K562 (cell line): ENCODE measurements around the gene IL1B. TPM values are rescaled to one million over a fixed set of nuclear protein-coding genes. Genes with fewer than 3 reads are reported as not detected.

Experiments
- GTF2B ChIP-seq: IDR thresholded peaks from 2 replicates; pipeline ENCODE4 v1.6.1; 2011; ENCODE audit not compliant: insufficient read length; ENCODE audit errors: extremely low read depth
- HCFC1 ChIP-seq: IDR thresholded peaks from 2 replicates; pipeline ENCODE4 v1.6.1; 2012; ENCODE audit warnings: low read depth, low read length, improper control_type of control experiment
- HEY1 ChIP-seq: fragments of 250-450 bp; sonication (Bioruptor Pico); IDR thresholded peaks from 2 replicates; pipeline ENCODE4 v1.5.0; 2020; ENCODE audit warnings: mild to moderate bottlenecking, moderate library complexity, borderline replicate concordance
- KHSRP ChIP-seq: fragments of 450-650 bp; IDR thresholded peaks from 2 replicates; pipeline ENCODE4 v1.6.1; 2017
- KLF10 ChIP-seq: fragments of 250-450 bp; sonication (Bioruptor Pico); IDR thresholded peaks from 2 replicates; pipeline ENCODE4 v1.6.1; 2021; ENCODE audit warnings: matching md5 sums
- L3MBTL2 ChIP-seq: fragments of 450-650 bp; IDR thresholded peaks from 2 replicates; pipeline ENCODE4 v1.6.1; 2016; ENCODE audit warnings: mild to moderate bottlenecking, moderate library complexity
- MCM3 ChIP-seq: fragments of 450-650 bp; IDR thresholded peaks from 2 replicates; pipeline ENCODE4 v1.6.1; 2016
- NR2C1 ChIP-seq, 2 experiments: fragments of 450-650 bp; IDR thresholded peaks; 2 replicates each; pipeline ENCODE4 v1.6.1; 2017; ENCODE audit warnings: mild to moderate bottlenecking in 2 of 2, antibody characterized with exemption in 1 of 2, inconsistent platforms in 1 of 2, missing compliant biosample characterization in 1 of 2, missing genetic modification characterization in 1 of 2
- POLR3G ChIP-seq: IDR thresholded peaks from 2 replicates; pipeline ENCODE4 v1.6.1; 2011; ENCODE audit not compliant: insufficient read length, insufficient replicate concordance; ENCODE audit errors: extremely low read depth
- SAP30 ChIP-seq: fragments of 200-600 bp; sonication (generic); IDR thresholded peaks from 2 replicates; pipeline ENCODE4 v1.6.1; 2012; ENCODE audit warnings: borderline replicate concordance, low read depth, mild to moderate bottlenecking, moderate library complexity, low read length, control low read depth, inconsistent platforms; ENCODE audit not compliant: insufficient read depth, poor library complexity, severe bottlenecking
- SETDB1 ChIP-seq: IDR thresholded peaks from one replicate; pipeline ENCODE4 v1.6.1; 2012; ENCODE audit warnings: low read length, control low read depth, inconsistent platforms
- SRSF1 ChIP-seq: fragments of 200-400 bp; formaldehyde crosslinking; IDR thresholded peaks from 2 replicates; pipeline ENCODE4 v1.6.1; 2017; ENCODE audit warnings: mild to moderate bottlenecking, low read depth, low read length, moderate library complexity
- STAT5A ChIP-seq: IDR thresholded peaks from 2 replicates; pipeline ENCODE4 v1.6.1; 2012; ENCODE audit warnings: low read length, inconsistent platforms, borderline replicate concordance
- YBX1 ChIP-seq: fragments of 450-650 bp; IDR thresholded peaks from 2 replicates; pipeline ENCODE4 v1.7.1; 2016; ENCODE audit warnings: mild to moderate bottlenecking
- ZBTB17 ChIP-seq: fragments of 450-650 bp; formaldehyde crosslinking; IDR thresholded peaks from 2 replicates; pipeline ENCODE4 v1.4.0; 2020; ENCODE audit warnings: mild to moderate bottlenecking
- ZBTB34 ChIP-seq: fragments of 250-450 bp; sonication (Bioruptor Pico); IDR thresholded peaks from 2 replicates; pipeline ENCODE4 v1.8.0; 2021; ENCODE audit warnings: mild to moderate bottlenecking, moderate library complexity
- ZBTB5 ChIP-seq: fragments of 450-650 bp; IDR thresholded peaks from 2 replicates; pipeline ENCODE4 v1.6.1; 2017; ENCODE audit warnings: antibody characterized with exemption
- ZNF134 ChIP-seq: fragments of 250-450 bp; sonication (Bioruptor Pico); conservative IDR thresholded peaks from 2 replicates; pipeline ENCODE4 v1.4.0; 2020
- ZNF146 ChIP-seq: IDR thresholded peaks from one replicate; pipeline ENCODE4 v1.6.1; 2018; ENCODE audit warnings: missing compliant biosample characterization; ENCODE audit not compliant: unreplicated experiment
- ZNF232 ChIP-seq: sonication (generic); formaldehyde crosslinking; IDR thresholded peaks from 2 replicates; pipeline ENCODE4 v1.8.0; 2022; ENCODE audit warnings: mild to moderate bottlenecking, missing genetic modification reagents
- ZNF561 ChIP-seq: fragments of 450-650 bp; formaldehyde crosslinking; conservative IDR thresholded peaks from 2 replicates; pipeline ENCODE4 v1.4.0; 2020; ENCODE audit warnings: mild to moderate bottlenecking, moderate library complexity
- polyA plus RNA-seq, 8 experiments: library from polyadenylated mRNA; depleted of rRNA in 4 of 8; stranded (reverse) in 5 of 8; unstranded in 3 of 8; fragments of >200 nt; fragmentation: Nextera tagmentation in 2 of 8; fragmentation: Illumina TruSeq in 1 of 8; extraction: Ambion mirVana in 2 of 8; extraction: Trizol in 1 of 8; gene quantifications; 2 replicates each; pipeline versions ENCODE4 v1.2.1 to v1.2.3, GENCODE V29; 2011 to 2014; ENCODE audit warnings: inconsistent platforms in 1 of 8, missing spikeins in 1 of 8
- total RNA-seq, 7 experiments: library from RNA; depleted of rRNA in 6 of 7; stranded (reverse); fragments of >200 nt in 6 of 7; fragmentation: Illumina TruSeq in 2 of 7; extraction: Trizol in 2 of 7; gene quantifications; 2 replicates each; pipeline versions ENCODE4 v1.2.1 to v1.2.3, GENCODE V29; 2011 to 2021; ENCODE audit warnings: low replicate concordance in 1 of 7

IL1B gene
- total and polyA plus RNA-seq, 9 of the 15 experiments (the other 6 are each of a cell fraction or from before 2014, with no cell fraction given) = 0.29 TPM; not detected in 8

- TF ChIP-seq ZBTB17 (CRISPR knock-in tag) (peak; percentile 80; the same call in 1 of the 2 replicates), HCFC1 (no peak), HEY1 (CRISPR knock-in tag) (no peak), ZNF561 (no peak; the same call in 1 of the 2 replicates), L3MBTL2 (no peak), ZBTB34 (no peak), MCM3 (no peak), ZNF146 (no peak), ZNF232 (CRISPR knock-in tag) (no peak), ZBTB5 (no peak), KHSRP (no peak), STAT5A (no peak), ZNF134 (CRISPR knock-in tag) (no peak), SRSF1 (no peak), SAP30 (no peak), POLR3G (no peak), GTF2B (no peak), SETDB1 (no peak), NR2C1 (IDR thresholded peaks at IDR 0.05) (no peak), NR2C1 (tag; IDR thresholded peaks at IDR 0.05) (peak; percentile 66), YBX1 (no peak), KLF10 (CRISPR knock-in tag) (no peak)
Observed at GRCh38 chr2:112793449-112793978, 43.1 kb downstream of the IL1B start (continued).
